MM.1S (cell line): ENCODE results near the gene ELOVL7.

Experiments
- DNase-seq: peaks from one replicate; pipeline ENCODE4 v3.0.0-alpha.2; 2015
- H2AFZ ChIP-seq: fragments of 300-600 bp; sonication (generic); 2 replicates; pipeline ENCODE4 v1.6.0; 2016; ENCODE audit warnings: antibody characterized with exemption, low read length
- H3F3A ChIP-seq: fragments of 300-600 bp; sonication (generic); 2 replicates; pipeline ENCODE4 v1.6.1; 2016; ENCODE audit warnings: mild to moderate bottlenecking, antibody characterized with exemption, low read length, moderate library complexity, mixed read lengths; ENCODE audit not compliant: insufficient read depth
- H3K27ac ChIP-seq: fragments of 300-600 bp; sonication (generic); 2 replicates; pipeline ENCODE4 v1.5.1; 2016; ENCODE audit warnings: mild to moderate bottlenecking, low read length
- H3K27me3 ChIP-seq: fragments of 300-600 bp; sonication (generic); replicated peaks from 2 replicates; pipeline ENCODE4 v1.6.0; 2016; ENCODE audit warnings: low read length; ENCODE audit not compliant: insufficient read depth
- H3K36me3 ChIP-seq: fragments of 300-600 bp; sonication (generic); replicated peaks from 2 replicates; pipeline ENCODE4 v1.6.1; 2016; ENCODE audit warnings: mild to moderate bottlenecking, low read length, mixed read lengths; ENCODE audit not compliant: insufficient read depth
- H3K4me1 ChIP-seq: fragments of 300-600 bp; sonication (generic); 2 replicates; pipeline ENCODE4 v1.6.1; 2016; ENCODE audit warnings: low read length, mixed read lengths
- H3K4me2 ChIP-seq: fragments of 300-600 bp; sonication (generic); 2 replicates; pipeline ENCODE4 v1.6.0; 2016; ENCODE audit warnings: low read depth, low read length
- H3K4me3 ChIP-seq: fragments of 300-600 bp; sonication (generic); 2 replicates; pipeline ENCODE4 v1.5.1; 2016; ENCODE audit warnings: low read length, mixed read lengths
- H3K79me2 ChIP-seq: fragments of 300-600 bp; sonication (generic); 2 replicates; pipeline ENCODE4 v1.6.1; 2016; ENCODE audit warnings: mixed run types, low read length, mixed read lengths
- H3K9ac ChIP-seq: fragments of 300-600 bp; sonication (generic); 2 replicates; pipeline ENCODE4 v1.6.1; 2016; ENCODE audit warnings: low read length, mixed read lengths
- H3K9me2 ChIP-seq: fragments of 300-600 bp; sonication (generic); replicated peaks from 2 replicates; pipeline ENCODE4 v1.6.1; 2016; ENCODE audit warnings: mild to moderate bottlenecking, low read length, mixed read lengths; ENCODE audit not compliant: insufficient read depth
- H3K9me3 ChIP-seq: fragments of 300-600 bp; sonication (generic); replicated peaks from 2 replicates; pipeline ENCODE4 v1.6.1; 2016; ENCODE audit warnings: mild to moderate bottlenecking, low read length, mixed read lengths; ENCODE audit not compliant: insufficient read depth
- H4K20me1 ChIP-seq: fragments of 300-600 bp; sonication (generic); 2 replicates; pipeline ENCODE4 v1.6.1; 2016; ENCODE audit warnings: mild to moderate bottlenecking, low read length, moderate library complexity, mixed read lengths; ENCODE audit not compliant: insufficient read depth
- EZH2 ChIP-seq: fragments of 300-600 bp; sonication (generic); optimal IDR thresholded peaks from 2 replicates; pipeline ENCODE3; 2017; ENCODE audit warnings: low read depth, mild to moderate bottlenecking, antibody characterized with exemption, low read length, mixed read lengths
- EZH2phosphoT487 ChIP-seq: fragments of 300-600 bp; sonication (generic); IDR thresholded peaks from 2 replicates; pipeline ENCODE4 v1.6.1; 2018; ENCODE audit warnings: antibody characterized with exemption, low read length
- TF ChIP-seq, protein P1 (sequence below): fragments of 300-600 bp; sonication (generic); IDR thresholded peaks from 2 replicates; pipeline ENCODE4 v1.5.1; 2016; ENCODE audit warnings: antibody characterized with exemption, low read length, mixed read lengths

The ELOVL7 gene

GRCh38 chr5:60744682-60745081 lies 99.4 kb downstream of the ELOVL7 start:
- H3F3A ChIP-seq, result no peaks in the 10 kb centered on the region
- no peak overlapping the region for H3K4me3 ChIP-seq
- no peaks in the 10 kb centered on the region for H3K4me1 ChIP-seq
- H3K27me3 ChIP-seq, result no peaks in the 10 kb centered on the region
- H3K79me2 ChIP-seq, result no peaks in the 10 kb centered on the region
- TF ChIP-seq, protein P1, sequence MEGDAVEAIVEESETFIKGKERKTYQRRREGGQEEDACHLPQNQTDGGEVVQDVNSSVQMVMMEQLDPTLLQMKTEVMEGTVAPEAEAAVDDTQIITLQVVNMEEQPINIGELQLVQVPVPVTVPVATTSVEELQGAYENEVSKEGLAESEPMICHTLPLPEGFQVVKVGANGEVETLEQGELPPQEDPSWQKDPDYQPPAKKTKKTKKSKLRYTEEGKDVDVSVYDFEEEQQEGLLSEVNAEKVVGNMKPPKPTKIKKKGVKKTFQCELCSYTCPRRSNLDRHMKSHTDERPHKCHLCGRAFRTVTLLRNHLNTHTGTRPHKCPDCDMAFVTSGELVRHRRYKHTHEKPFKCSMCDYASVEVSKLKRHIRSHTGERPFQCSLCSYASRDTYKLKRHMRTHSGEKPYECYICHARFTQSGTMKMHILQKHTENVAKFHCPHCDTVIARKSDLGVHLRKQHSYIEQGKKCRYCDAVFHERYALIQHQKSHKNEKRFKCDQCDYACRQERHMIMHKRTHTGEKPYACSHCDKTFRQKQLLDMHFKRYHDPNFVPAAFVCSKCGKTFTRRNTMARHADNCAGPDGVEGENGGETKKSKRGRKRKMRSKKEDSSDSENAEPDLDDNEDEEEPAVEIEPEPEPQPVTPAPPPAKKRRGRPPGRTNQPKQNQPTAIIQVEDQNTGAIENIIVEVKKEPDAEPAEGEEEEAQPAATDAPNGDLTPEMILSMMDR, result no peak
- H3K36me3 ChIP-seq, result no peaks in the 10 kb centered on the region
- H4K20me1 ChIP-seq, result no peaks in the 10 kb centered on the region
- no peak overlapping the region for H3K4me2 ChIP-seq
- no peak overlapping the region for H3K9ac ChIP-seq
- no peak for DNase-seq
- no peak overlapping the region for H3K27ac ChIP-seq
- H3K9me2 ChIP-seq, result no peaks in the 10 kb centered on the region
- H3K9me3 ChIP-seq, result no peaks in the 10 kb centered on the region
- no peak overlapping the region for H2AFZ ChIP-seq

DNA sequence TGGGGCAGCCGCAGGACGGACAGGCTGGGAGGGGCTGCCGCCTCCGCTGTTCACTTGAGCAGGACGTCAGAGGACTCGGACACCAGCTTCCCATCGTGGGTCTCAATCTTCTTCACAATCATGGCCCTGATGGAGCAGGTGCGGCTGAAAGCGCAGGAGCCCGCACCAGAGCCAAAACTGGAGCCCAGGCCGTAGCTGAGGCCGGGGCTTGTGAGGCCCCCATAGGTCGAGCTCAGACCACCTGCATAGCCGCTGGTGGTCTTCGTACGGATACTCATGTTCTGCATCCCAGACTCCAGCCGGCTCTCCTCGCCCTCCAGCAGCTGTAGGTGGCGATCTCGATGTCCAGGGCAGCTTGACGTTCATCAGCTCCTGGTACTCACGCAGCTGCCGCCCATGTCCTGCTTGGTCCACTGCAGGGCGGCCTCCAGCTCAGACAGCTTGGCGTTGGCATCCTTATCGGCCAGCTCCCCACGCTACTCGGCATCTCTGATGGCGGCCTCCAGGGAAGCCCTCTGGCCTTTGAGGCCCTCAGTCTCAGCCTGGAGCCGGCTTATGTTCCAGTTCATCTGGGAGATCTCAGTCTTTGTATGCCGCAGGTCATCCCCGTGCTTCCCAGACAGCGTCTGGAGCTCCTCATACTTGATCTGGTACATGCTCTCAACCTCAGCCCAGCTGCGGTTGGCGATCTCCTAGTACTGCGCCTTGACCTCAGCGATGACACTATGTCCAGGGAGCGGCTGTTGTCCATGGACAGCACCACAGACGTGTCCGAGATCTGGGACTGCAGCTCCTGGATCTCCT lies 100.4 kb downstream of the ELOVL7 start:
- TF ChIP-seq, protein P1, result no peak
- TF ChIP-seq EZH2phosphoT487, result no peak
- no peak for TF ChIP-seq EZH2

DNA sequence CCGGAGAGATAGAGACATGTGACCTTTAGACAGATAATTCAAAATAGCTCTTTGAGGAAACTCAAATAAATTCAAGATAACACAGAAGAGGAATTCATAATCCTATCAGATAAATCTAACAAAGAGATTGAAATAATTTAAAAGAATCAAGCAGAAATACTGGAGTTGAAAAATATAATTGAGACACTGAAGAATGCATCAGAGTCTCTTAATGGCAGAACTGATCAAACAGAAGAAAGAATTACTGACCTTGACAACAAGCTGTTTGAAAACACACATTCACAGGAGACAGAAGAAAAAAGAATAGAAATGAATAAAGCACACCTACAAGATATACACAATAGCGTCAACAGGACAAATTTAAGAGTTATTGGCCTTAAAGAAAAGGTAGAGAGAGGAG lies 103.7 kb downstream of the ELOVL7 start:
- H3K9me3 ChIP-seq, result no peaks in the 10 kb centered on the region
- no peak for DNase-seq
- no peak overlapping the region for H3K9ac ChIP-seq
- no peaks in the 10 kb centered on the region for H3K27me3 ChIP-seq
- H3K79me2 ChIP-seq, result no peaks in the 10 kb centered on the region
- no peaks in the 10 kb centered on the region for H4K20me1 ChIP-seq
- H3K4me3 ChIP-seq, result no peak overlapping the region
- no peaks in the 10 kb centered on the region for H3K4me1 ChIP-seq
- H3F3A ChIP-seq, result no peaks in the 10 kb centered on the region
- no peaks in the 10 kb centered on the region for H3K9me2 ChIP-seq
- H3K27ac ChIP-seq, result no peak overlapping the region
- no peak overlapping the region for H3K4me2 ChIP-seq
- H2AFZ ChIP-seq, result no peak overlapping the region
- TF ChIP-seq, protein P1, result no peak
- no peak for TF ChIP-seq EZH2phosphoT487
- TF ChIP-seq EZH2, result no peak
- H3K36me3 ChIP-seq, result no peaks in the 10 kb centered on the region

More for the DNA sequence above, 100.4 kb downstream of the ELOVL7 start:
- no peaks in the 10 kb centered on the region for H3K9me3 ChIP-seq
- H4K20me1 ChIP-seq, result no peaks in the 10 kb centered on the region
- no peak for DNase-seq
- H3K9ac ChIP-seq, result no peak overlapping the region
- H3K9me2 ChIP-seq, result no peaks in the 10 kb centered on the region
- no peaks in the 10 kb centered on the region for H3K4me1 ChIP-seq
- H2AFZ ChIP-seq, result no peak overlapping the region
- H3K4me3 ChIP-seq, result no peak overlapping the region
- H3K4me2 ChIP-seq, result no peak overlapping the region
- no peaks in the 10 kb centered on the region for H3K27me3 ChIP-seq
- H3K27ac ChIP-seq, result no peak overlapping the region
- no peaks in the 10 kb centered on the region for H3F3A ChIP-seq
- H3K79me2 ChIP-seq, result no peaks in the 10 kb centered on the region
- no peaks in the 10 kb centered on the region for H3K36me3 ChIP-seq
